ENCODE results near the gene WDR7.
A peak's percentile ranks its signal among the peaks of the same experiment; 100 is the strongest.

WDR7 gene

GRCh38 chr18:57040175-57040574, 389.0 kb downstream of the WDR7 start:
- no peak for DNase-seq (ENCODE audit: low read depth in 2 of 2)

- DNase-seq (ENCODE audit: low read depth in 2 of 2), result no peak
Measured at GRCh38 chr18:57043241-57043640, 392.1 kb downstream of the WDR7 start.

- no peak for DNase-seq (ENCODE audit: low read depth in 2 of 2)
Measured at GRCh38 chr18:57048351-57048750, 397.2 kb downstream of the WDR7 start.

- no peak for DNase-seq (ENCODE audit: low read depth in 2 of 2)
Measured at GRCh38 chr18:57048859-57049258, 397.7 kb downstream of the WDR7 start.

- no peak for DNase-seq (ENCODE audit: low read depth in 2 of 2)
Measured at GRCh38 chr18:57050310-57050949, 399.3 kb downstream of the WDR7 start.

- no peak for DNase-seq (ENCODE audit: low read depth in 2 of 2)
Measured at GRCh38 chr18:57051021-57051656, 400.0 kb downstream of the WDR7 start.

- DNase-seq (ENCODE audit: low read depth in 2 of 2), result no peak
Measured at GRCh38 chr18:57051657-57052044, 400.5 kb downstream of the WDR7 start.

GRCh38 chr18:57052173-57052572, 401.0 kb downstream of the WDR7 start:
- no peak for DNase-seq (ENCODE audit: low read depth in 2 of 2)

- DNase-seq (ENCODE audit: low read depth in 2 of 2), result no peak
Measured at GRCh38 chr18:57052759-57053158, 401.6 kb downstream of the WDR7 start.

- no peak for DNase-seq (ENCODE audit: low read depth in 2 of 2)
Measured at GRCh38 chr18:57054891-57055290, 403.7 kb downstream of the WDR7 start.

GRCh38 chr18:57057890-57058289, 406.7 kb downstream of the WDR7 start:
- no peak for DNase-seq (ENCODE audit: low read depth in 2 of 2)

GRCh38 chr18:57058734-57059133, 407.6 kb downstream of the WDR7 start:
- DNase-seq (ENCODE audit: low read depth in 2 of 2), result no peak

GRCh38 chr18:57059366-57059765, 408.2 kb downstream of the WDR7 start:
- no peak for DNase-seq (ENCODE audit: low read depth in 2 of 2)

GRCh38 chr18:57060814-57061213, 409.7 kb downstream of the WDR7 start:
- DNase-seq (ENCODE audit: low read depth in 2 of 2), result no peak

GRCh38 chr18:57062178-57062577, 411.0 kb downstream of the WDR7 start:
- no peak for DNase-seq (ENCODE audit: low read depth in 2 of 2)

GRCh38 chr18:57062844-57063243, 411.7 kb downstream of the WDR7 start:
- no peak for DNase-seq (ENCODE audit: low read depth in 2 of 2)

GRCh38 chr18:57063601-57064103, 412.5 kb downstream of the WDR7 start:
- DNase-seq (ENCODE audit: low read depth in 2 of 2), result no peak

GRCh38 chr18:57073501-57074187, 422.5 kb downstream of the WDR7 start:
- no peak for DNase-seq (ENCODE audit: low read depth in 2 of 2)

GRCh38 chr18:57075716-57076400, 424.7 kb downstream of the WDR7 start:
- no peak for DNase-seq (ENCODE audit: low read depth in 2 of 2)

GRCh38 chr18:57077005-57077765, 426.0 kb downstream of the WDR7 start:
- DNase-seq (ENCODE audit: low read depth in 2 of 2), result no peak

- DNase-seq (ENCODE audit: low read depth in 2 of 2), result peak in 1 of 2 donors; percentile 9
Measured at GRCh38 chr18:57077786-57078552, 426.8 kb downstream of the WDR7 start.

All from activated CD8-positive, alpha-beta memory T cell treated with anti-CD3 and anti-CD28 coated beads for 4 hours (primary cell).